SW 1271 (cell line): ENCODE data around the gene ATP6V0D1.
"Not testable (repeated sequence)": the region's sequence is repeated elsewhere in the genome, so short reads cannot be mapped to it uniquely, and the experiment has no call there.

Experiments used
- DNase-seq, 2 experiments: peaks; one replicate each; lab custom pipeline; 2025; lab: John Stamatoyannopoulos, UW

The ATP6V0D1 gene

GRCh38 chr16:67504031-67505021 lies 23.4 kb upstream of the ATP6V0D1 start:
- DNase-seq, result peak; percentile 41 to 53

GRCh38 chr16:67499106-67499505 lies 18.1 kb upstream of the ATP6V0D1 start:
- DNase-seq, result no peak

DNA sequence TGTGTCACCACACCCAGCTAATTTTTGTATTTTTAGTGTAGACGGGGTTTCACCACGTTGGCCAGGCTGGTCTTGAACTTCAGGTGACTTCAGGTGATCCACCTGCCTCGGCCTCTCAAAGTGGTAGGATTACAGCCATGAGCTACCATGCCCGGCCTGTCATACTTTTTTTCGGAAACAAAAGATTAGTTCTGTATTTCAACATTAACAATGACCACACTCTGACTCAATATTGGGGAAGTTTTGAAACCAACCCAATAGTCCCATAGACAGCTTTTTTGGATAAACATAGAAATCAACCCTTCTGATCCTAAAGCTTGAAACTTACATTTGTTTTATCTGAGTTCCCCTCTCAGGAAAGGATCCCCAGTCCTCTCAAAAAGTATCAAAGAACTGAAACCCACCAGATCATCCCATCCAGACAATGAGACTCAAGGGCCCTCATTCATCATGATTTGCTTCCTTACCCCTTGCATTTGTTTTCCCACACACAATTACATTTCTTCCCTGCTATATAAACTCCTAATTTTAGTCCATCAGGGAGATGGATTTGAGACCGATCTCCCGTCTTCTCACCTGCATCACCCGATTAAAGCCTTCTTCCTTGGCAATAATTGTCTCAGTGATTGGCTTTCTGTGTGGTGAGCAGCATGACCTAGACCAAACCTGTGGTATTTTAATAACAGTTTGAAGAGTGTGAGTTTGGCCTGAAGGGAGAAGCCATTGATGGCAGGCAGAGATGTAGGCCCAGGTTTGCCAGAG lies 9.6 kb upstream of the ATP6V0D1 start:
- no peak for DNase-seq

DNA sequence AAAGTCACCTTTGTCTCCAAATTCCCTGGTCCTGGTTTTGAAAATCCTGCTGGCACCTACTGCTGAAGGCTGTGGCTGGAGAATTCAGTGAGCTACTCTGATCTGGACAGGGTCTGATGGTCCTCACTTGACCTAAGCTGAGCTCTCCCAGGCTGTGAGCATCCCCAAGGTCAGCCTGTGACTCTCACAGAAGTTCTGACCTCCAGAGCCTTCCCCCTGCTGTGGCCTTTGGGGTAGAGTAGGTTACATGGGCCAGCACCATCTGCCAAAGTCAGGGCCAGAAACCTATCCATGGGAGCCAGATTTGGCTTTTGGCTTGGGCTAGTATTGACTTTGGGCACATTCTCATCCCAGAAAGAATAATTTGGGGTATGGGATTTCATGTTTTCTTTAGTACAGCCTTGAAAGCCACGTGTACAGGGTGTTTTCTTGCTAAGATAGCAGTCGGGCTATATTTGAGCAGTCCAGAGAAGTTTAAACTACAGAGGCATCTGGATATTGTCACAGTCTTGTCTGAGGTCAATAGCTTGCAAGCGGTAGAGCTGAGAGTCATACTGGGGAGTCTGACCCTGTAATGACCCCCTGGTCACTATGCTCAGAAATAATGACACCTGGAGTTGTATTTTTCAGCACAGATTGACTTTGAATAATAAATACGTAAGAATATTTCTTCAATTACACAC lies 8.6 kb upstream of the ATP6V0D1 start:
- DNase-seq, result no peak

DNA sequence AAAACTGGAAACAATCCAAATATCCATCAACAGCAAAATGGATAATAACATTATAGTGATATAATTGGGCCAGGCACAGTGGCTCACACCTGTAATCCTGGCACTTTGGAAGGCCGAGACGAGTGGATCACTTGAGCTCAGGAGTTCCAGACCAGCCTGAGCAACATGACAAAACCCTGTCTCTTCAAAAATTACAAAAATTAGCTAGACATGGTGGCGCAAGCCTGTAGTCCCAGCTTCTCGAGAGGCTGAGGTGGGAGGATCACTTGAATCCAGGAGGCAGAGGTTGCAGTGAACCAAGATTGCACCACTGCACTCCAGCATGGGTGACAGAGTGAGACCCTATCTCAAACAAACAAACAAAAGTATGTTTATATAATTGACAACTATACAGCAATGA lies 6.6 kb upstream of the ATP6V0D1 start:
- not testable (repeated sequence) for DNase-seq

GRCh38 chr16:67486805-67487204 lies 5.8 kb upstream of the ATP6V0D1 start:
- no peak for DNase-seq

GRCh38 chr16:67483731-67484525 lies 3.0 kb upstream of the ATP6V0D1 start:
- DNase-seq, result no peak

GRCh38 chr16:67483150-67483549 lies 2.2 kb upstream of the ATP6V0D1 start, which contains the start of gene AGRP:
TSS of gene AGRP (minus strand) at chr16:67483547. CDS start at chr16:67483398, 149 bp downstream.
- no peak for DNase-seq

DNA sequence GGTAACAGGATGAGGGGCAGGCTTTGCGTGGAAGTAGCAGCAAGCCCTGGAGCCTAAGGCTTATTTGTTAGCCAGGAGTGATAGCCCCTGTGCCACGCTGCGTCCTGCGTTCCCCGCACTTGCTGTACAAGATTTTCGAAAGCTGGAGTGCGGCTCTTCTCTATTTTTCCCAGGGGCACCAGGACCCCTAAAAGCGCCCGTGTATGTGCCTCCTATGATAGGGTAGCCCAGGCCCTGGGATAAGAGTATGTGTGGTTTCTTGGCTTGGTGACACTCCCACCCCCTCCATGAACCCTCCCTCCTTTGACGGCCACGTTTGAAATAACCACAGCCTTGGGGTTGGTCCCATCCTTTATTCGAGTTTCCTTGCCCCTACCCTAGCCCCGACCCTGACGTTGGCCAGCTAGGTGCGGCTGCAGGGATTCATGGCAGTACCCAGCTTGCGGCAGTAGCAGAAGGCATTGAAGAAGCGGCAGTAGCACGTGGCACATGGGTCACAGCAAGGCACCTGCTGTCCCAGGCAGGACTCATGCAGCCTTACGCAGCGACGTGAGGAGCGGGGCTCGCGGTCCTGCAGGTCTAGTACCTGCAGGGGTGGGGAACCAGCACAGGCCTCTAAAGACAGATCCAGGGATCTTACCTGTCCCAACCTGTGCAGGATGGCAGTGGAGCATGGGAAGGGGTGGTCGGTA lies 1.4 kb upstream of the ATP6V0D1 start:
- no peak for DNase-seq

DNA sequence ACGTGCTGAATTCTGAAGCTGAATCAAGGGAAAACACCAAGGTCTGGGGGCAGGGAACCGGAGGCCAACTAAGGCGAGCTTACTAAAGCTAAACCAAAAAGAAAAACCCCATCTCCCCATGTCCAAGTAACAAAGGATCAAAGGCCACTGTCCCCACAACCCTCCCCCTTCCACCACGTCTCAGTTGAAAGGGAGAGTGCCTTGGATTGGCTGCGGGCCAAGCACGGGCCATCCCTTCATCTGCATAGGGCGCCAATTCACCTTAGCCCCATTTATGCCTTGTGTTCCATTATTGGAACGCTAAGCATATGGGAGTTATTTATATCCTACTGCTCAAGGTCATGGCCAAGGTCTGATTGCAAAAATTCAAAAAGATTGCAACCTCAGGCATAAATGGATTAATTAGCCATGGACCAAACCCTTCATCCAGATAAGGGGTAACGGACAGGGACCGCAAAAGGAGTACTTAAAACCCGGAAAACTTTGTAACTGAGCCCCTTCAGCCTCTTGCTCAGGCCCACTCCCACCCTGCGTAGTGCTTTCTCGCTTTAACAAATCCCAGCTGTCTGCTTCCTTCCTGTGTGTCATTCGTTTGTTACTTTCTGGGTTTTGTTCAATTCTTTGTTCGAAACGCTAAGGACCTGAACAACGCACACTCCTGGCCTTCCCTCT lies 740 bp upstream of the ATP6V0D1 start:
- no peak for DNase-seq

- no peak for DNase-seq
Measured at GRCh38 chr16:67477960-67478554, 2.9 kb downstream of the ATP6V0D1 start.

GRCh38 chr16:67474551-67475455 lies 6.2 kb downstream of the ATP6V0D1 start:
- no peak for DNase-seq

GRCh38 chr16:67471758-67472384 lies 9.1 kb downstream of the ATP6V0D1 start:
- DNase-seq, result no peak

DNA sequence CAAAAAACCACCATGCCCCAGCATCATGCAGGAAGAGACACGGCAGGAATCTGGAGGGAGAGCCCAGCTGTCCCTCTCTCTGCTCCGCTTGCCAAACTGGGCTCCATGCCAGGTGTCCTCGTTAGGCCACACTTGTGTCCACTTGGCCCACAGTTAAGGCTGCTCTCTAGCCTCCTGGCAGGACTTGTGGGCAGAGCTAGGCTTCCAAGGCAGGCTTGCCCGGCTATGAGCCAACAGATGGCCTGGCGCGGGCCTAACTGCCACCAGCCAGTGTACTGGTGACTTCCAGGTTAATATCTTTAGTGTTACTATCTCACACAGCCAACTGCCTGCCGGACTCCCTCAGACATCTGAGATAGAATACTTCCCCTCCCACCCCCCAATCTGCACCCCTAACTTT lies 10.6 kb downstream of the ATP6V0D1 start:
- no peak for DNase-seq

DNA sequence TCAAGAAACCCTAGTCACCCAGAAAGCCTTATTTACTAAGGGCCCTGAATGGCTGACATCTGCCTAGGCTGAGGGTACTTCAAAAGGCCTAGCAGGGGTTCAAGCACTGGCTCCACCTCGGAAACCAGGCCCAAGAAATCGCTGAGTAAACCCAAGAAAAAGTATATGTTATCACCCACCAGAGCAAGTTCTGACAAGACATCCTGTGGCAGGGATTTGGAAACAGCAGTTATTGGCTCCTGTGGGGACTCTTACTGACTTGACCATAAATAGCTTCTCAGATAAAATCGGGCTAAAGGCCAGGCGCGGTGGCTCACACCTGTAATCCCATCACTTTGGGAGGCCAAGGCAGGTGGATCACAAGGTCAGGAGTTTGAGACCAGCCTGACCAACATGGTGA lies 12.2 kb downstream of the ATP6V0D1 start:
- DNase-seq, result no peak

DNA sequence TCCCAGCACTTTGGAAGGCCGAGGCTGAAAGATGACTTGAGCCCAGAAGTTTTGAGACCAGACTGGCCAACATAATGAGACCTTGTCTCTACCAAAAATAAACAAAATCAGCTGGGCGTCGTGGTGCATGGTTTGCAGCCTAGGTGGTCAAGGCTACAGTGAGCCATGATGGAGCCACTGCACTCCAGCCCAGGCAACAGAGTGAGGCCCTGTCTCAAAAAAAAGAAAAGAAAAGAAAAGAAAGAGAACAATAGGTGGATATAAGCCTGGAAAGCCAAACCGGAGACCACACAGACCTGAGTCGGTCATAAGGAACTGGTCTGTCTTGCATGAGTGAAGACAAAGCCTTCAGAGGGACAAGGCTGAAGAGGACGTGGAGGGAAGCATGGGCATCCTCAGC lies 14.4 kb downstream of the ATP6V0D1 start:
- DNase-seq, result no peak

DNA sequence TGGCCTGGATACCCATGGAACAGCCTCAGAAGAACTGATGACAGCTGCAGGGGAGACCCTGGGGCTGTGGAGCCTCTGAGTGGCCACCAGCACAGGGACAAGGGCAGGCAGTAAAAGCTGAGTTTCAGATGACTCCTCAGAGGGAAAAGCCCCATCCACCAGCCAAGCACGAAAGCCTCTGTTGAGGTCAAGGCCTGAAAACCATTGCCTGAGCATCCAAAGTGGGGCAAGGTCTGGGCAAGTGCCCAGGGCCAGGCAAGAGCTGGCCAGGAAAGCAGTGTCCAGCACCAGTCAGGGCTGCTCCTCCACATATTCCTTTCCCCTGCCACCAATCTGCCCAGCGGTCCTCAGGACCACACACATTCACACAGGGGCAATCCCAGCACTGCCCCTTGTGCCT lies 16.4 kb downstream of the ATP6V0D1 start:
- DNase-seq, result no peak

DNA sequence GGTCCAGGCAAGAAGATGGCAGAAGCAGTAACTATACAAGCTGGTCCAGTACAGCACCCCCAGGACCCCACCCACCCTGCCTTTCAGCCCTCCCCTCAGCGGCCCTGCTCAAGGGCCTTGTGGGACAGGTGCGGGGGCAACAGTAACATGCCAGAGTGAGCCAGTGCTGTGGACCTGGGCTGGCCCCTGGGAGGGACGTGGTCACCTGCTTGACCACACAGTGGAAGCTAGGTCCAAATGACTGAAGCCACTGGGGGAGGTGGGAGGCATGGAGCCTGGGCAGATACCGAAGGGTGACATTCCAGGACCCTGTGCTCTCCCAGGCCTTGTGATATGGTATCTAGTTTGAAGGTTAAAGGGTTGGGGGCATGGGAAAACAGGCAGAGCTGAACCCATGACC lies 17.3 kb downstream of the ATP6V0D1 start:
- no peak for DNase-seq
